Measurements from ENCODE around the gene VAV1. TPM values are rescaled to one million over a fixed set of nuclear protein-coding genes. Genes with fewer than 3 reads are reported as not detected.
A peak's percentile ranks its signal among the peaks of the same experiment; 100 is the strongest.

VAV1 gene
- total RNA-seq, 4 donors from 2014 or later = 9.4 to 18.9 (median 13.5) TPM

GRCh38 chr19:6733338-6734095 is 39.0 kb upstream of the VAV1 start:
- TF ChIP-seq CTCF (IDR thresholded peaks at IDR 0.05) = no peak
- ATAC-seq (ENCODE audit: low FRiP score) (no peak), DNase-seq (ENCODE audit: low spot score) (no peak)

GRCh38 chr19:6734096-6734696 is 38.3 kb upstream of the VAV1 start:
- ATAC-seq (ENCODE audit: low FRiP score) (no peak), DNase-seq (ENCODE audit: low spot score) (no peak)
- no peak for TF ChIP-seq CTCF (IDR thresholded peaks at IDR 0.05)

GRCh38 chr19:6735181-6735911 is 37.2 kb upstream of the VAV1 start:
- ATAC-seq (ENCODE audit: low FRiP score) (no peak), DNase-seq (ENCODE audit: low spot score) (no peak)
- TF ChIP-seq CTCF (IDR thresholded peaks at IDR 0.05) = no peak

- ATAC-seq (ENCODE audit: low FRiP score) (peak; percentile 18), DNase-seq (ENCODE audit: low spot score) (no peak)
- TF ChIP-seq CTCF (IDR thresholded peaks at IDR 0.05) = peak in 1 of 3 donors; percentile 27
Measured at GRCh38 chr19:6736169-6736916, 36.2 kb upstream of the VAV1 start.

- ATAC-seq (ENCODE audit: low FRiP score) (no peak), DNase-seq (ENCODE audit: low spot score) (no peak)
- no peak for TF ChIP-seq CTCF (IDR thresholded peaks at IDR 0.05)
Measured at GRCh38 chr19:6736917-6737283, 35.6 kb upstream of the VAV1 start.

GRCh38 chr19:6737284-6737872 is 35.1 kb upstream of the VAV1 start, which contains the start of gene GPR108:
Gene GPR108 (minus strand): TSS chr19:6737580. CDS start chr19:6737576, 4 bp downstream.
- DNase-seq (ENCODE audit: low spot score) = peak; percentile 98
- TF ChIP-seq CTCF (IDR thresholded peaks at IDR 0.05) = no peak
- ATAC-seq (ENCODE audit: low FRiP score) = peak; percentile 76
